GM12873 (cell line): ENCODE data around the gene CD34.

ENCODE experiments used
- CTCF ChIP-seq: IDR thresholded peaks from 2 replicates; pipeline ENCODE4 v1.5.1; 2012; ENCODE audit warnings: low read depth, mild to moderate bottlenecking, moderate library complexity, low read length, control low read depth; ENCODE audit not compliant: insufficient read depth; ENCODE audit errors: missing control alignments

CD34 gene

GRCh38 chr1:207903767-207904166 lies 7.2 kb downstream of the CD34 start:
- TF ChIP-seq CTCF = no peak

DNA sequence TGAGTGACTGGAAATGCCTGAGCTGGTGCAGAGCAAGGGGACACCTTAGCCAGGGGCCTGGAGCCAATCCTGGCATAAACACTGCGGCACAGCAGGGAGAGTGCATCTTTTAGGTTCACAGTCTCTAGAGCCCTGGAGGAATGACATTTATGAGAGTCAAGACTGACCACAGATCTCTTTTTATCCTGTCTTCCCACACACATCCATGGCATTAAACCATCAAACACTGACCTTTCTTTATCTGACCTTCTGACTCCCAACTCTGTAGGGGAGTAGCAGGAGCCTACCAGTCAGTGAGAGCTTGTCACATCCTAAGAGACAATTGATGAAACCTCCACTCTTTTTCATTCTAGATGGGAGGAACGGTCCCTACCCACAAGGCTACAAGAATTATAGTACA lies 7.9 kb downstream of the CD34 start:
- TF ChIP-seq CTCF = no peak

GRCh38 chr1:207902566-207902965 lies 8.4 kb downstream of the CD34 start:
- no peak for TF ChIP-seq CTCF

GRCh38 chr1:207901041-207901653 lies 9.8 kb downstream of the CD34 start:
- no peak for TF ChIP-seq CTCF

GRCh38 chr1:207898836-207899235 lies 12.1 kb downstream of the CD34 start:
- TF ChIP-seq CTCF = no peak

- no peak for TF ChIP-seq CTCF
These were observed 12.7 kb downstream of the CD34 start for GRCh38 chr1:207898260-207898659.

- TF ChIP-seq CTCF = peak; percentile 19
These were observed 13.7 kb downstream of the CD34 start for GRCh38 chr1:207897188-207897587.
